GM10248 (cell line): Measurements from ENCODE around the gene RGS7.

ENCODE experiments used
- CTCF ChIA-PET: fragments of 300-600 bp; sonication (Branson Sonifier 250); formaldehyde crosslinking; extraction: SDS; loops from one replicate; lab custom pipeline; 2021; ENCODE audit warnings: antibody characterized with exemption; lab: Yijun Ruan, JAX
- POLR2A ChIA-PET: fragments of 350-650 bp; sonication (Branson Sonifier 250); formaldehyde crosslinking; extraction: SDS; loops from one replicate; lab custom pipeline; 2020; ENCODE audit warnings: antibody characterized with exemption; lab: Yijun Ruan, JAX
- DNase-seq: peaks from one replicate; pipeline ENCODE4 v3.0.0; 2012; ENCODE audit errors: extremely low spot score
- TF ChIP-seq, protein P1 (sequence below): IDR thresholded peaks from 2 replicates; pipeline ENCODE4 v1.5.1; 2012; ENCODE audit warnings: mild to moderate bottlenecking, low read depth; ENCODE audit errors: extremely low read depth, missing control alignments, control extremely low read depth

Gene RGS7

DNA sequence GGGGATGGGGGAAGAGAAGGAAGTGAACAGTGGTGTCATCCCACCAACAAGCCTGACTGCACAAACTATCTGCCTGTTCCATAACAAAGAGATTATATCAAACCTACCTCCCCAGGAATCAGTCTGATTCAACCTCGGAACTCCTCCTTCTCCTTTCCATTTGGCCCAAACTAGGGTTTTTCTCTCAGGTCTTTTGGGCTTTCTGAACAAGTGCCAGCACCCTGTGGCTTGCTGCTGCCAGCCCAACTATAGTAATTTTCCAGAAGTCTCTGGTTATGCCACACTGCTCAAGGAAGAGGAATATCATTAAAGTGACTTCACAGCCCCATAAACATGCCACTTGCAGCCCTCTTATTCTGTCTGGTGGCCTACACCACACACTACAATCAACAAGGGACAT lies 70.5 kb downstream of the RGS7 start:
- TF ChIP-seq, protein P1, sequence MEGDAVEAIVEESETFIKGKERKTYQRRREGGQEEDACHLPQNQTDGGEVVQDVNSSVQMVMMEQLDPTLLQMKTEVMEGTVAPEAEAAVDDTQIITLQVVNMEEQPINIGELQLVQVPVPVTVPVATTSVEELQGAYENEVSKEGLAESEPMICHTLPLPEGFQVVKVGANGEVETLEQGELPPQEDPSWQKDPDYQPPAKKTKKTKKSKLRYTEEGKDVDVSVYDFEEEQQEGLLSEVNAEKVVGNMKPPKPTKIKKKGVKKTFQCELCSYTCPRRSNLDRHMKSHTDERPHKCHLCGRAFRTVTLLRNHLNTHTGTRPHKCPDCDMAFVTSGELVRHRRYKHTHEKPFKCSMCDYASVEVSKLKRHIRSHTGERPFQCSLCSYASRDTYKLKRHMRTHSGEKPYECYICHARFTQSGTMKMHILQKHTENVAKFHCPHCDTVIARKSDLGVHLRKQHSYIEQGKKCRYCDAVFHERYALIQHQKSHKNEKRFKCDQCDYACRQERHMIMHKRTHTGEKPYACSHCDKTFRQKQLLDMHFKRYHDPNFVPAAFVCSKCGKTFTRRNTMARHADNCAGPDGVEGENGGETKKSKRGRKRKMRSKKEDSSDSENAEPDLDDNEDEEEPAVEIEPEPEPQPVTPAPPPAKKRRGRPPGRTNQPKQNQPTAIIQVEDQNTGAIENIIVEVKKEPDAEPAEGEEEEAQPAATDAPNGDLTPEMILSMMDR, result no peak
- no peak for DNase-seq
- ChIA-PET CTCF (no interaction called here), POLR2A (no interaction called here)

DNA sequence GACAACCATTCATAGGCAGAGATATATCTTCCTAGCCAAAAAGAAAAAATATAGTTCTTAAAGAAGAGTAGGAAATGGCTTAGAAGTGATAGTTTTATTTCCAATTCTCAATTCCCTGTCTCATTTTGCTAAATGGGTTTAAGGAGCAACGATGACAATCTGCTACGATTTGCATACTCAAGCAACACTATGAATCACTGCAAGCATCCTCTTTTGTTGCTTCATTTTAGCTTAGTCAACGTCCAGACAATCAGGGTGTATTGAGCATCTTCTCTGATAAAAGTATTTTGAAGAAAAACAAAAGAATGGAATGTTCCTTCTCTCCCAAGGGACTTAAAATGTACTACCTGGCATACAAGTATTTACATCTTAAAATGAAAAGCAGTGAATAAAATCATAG lies 80.6 kb downstream of the RGS7 start:
- CTCF ChIA-PET, result no interaction called here
- DNase-seq, result no peak
- TF ChIP-seq, protein P1, result no peak
- POLR2A ChIA-PET, result no interaction called here

GRCh38 chr1:241275981-241276380 lies 81.0 kb downstream of the RGS7 start:
- CTCF ChIA-PET, result interaction anchor here (0.9 to 1.7 kb wide), 2 partner anchors 17 to 55 kb away, joined by 3 to 6 read pairs; no protein-coding TSS in a partner anchor

DNA sequence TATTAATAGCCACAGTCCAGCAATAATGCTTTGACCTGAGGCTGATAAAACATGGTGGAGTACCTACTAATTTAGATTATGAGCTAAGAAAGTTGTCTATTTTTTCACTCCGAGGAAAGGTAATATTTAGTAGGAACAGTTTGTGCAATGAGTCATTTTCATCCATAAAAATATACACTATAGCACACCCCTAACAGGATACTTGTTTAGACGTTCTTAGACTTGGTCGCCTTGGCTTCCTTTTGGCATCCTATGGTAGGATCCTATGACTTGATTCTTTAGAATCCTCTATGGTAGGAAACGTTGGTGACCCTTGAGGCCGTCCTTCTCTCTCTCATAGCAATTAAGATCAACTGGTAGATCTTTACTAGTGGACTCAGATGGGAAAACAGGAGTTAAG lies 81.8 kb downstream of the RGS7 start:
- ChIA-PET CTCF (interaction anchor here (0.9 to 2.2 kb wide), 3 partner anchors 17 to 56 kb away, joined by 3 to 7 read pairs (median 6); no protein-coding TSS in a partner anchor), POLR2A (no interaction called here)
- TF ChIP-seq, protein P1, result no peak
- no peak for DNase-seq

More at GRCh38 chr1:241275981-241276380, 81.0 kb downstream of the RGS7 start:
- no peak for DNase-seq
- POLR2A ChIA-PET, result no interaction called here
- TF ChIP-seq, protein P1, result no peak

DNA sequence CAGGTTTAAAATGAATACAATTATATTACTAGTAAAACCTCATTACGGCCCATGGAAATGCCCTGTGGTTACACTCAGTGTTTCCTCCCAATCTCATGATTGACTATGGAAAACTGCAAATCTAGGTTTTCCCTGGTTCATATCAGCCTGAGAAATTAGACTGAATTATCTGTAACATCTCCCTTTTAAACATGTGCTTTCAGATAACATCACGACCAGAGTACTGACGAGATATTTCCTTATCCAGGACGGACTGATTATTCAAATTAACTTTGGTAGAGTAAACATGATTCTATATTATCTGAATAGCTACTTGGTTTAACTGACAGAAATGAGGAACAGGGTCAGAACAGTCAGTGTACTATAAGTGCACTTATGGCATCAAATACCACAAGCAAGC lies 82.3 kb downstream of the RGS7 start:
- POLR2A ChIA-PET, result no interaction called here
- TF ChIP-seq, protein P1, result no peak
- CTCF ChIA-PET, result interaction anchor here (1.7 to 2.2 kb wide), 2 partner anchors 18 to 22 kb away, joined by 6 to 7 read pairs; no protein-coding TSS in a partner anchor
- DNase-seq, result no peak

DNA sequence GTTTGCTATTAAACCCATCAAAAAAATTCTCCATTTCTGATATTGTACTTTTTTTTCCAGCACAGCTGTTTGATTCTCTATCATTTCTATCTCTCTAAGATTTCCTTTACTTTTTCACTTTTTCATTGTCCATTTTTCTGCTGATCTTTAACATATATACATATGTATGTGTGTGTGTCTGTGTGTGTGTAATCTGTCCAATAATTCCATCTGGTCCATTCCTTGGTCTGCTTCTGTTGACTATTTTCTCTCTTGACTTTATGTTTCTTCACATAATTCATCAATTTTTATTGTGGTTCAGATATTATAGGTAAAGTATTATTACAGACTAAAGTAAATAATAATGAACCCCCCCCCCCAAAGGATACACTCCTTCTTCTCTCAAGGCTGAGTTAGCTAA lies 84.2 kb downstream of the RGS7 start:
- no peak for DNase-seq
- POLR2A ChIA-PET, result no interaction called here
- TF ChIP-seq, protein P1, result no peak
- CTCF ChIA-PET, result interaction anchor here (1.2 to 1.6 kb wide), 3 partner anchors 9 to 13 kb away, joined by 3 to 5 read pairs (median 5); no protein-coding TSS in a partner anchor

DNA sequence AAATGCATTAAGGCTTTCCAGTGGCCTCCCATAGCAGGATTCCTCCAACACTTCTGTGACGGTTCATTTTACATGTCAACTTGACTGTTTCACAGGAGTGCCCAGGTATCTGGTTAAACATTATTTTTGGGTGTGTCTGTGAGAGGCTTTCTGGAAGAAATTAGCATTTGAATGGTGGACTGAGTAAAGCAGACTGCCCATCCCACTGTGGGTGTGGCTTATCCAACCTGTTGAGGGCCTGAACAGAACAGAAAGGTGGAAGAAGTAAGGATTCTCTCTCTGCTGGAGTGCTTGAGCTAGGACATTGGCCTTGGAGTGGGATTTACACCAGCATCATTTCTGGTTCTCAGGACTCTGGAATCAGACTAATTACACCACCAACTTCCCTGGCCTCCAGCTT lies 85.6 kb downstream of the RGS7 start:
- ChIA-PET POLR2A (no interaction called here), CTCF (interaction anchor here (1.6 kb wide), 1 partner anchor 12 kb away, joined by 3 read pairs; no protein-coding TSS in a partner anchor)
- TF ChIP-seq, protein P1, result no peak
- DNase-seq, result no peak
